Kidney glomerular epithelial cell (primary cell): Measurements from ENCODE around the gene RPS6KA1.

Experiments used
- DNase-seq: peaks from one replicate; lab custom pipeline; 2025; lab: John Stamatoyannopoulos, UW

The RPS6KA1 gene

DNA sequence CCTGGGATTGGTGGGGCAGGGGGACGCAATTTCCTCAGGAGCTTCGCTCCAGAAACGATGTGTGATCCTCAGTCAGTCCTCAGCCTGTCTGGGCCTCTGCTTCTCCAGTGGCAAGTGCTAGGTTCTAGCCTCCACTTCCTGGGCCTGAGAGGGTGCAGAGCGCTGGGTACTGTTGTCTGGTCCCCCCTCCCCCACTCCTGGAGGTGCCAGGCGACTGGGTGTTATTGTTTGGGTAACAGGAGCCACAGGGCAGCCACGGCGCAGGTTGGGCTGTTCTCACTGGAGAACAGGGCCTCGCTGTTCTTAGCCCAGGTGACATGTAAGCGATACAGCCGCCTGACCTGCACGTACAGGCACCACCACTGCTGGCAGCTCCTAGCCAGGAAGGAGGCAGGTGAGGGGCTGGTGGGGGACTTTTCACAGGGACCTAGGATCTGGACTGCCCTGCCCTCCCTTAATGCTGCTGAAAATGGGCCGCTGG, 2.1 kb downstream of the RPS6KA1 start:
- peak; percentile 6 for DNase-seq

DNA sequence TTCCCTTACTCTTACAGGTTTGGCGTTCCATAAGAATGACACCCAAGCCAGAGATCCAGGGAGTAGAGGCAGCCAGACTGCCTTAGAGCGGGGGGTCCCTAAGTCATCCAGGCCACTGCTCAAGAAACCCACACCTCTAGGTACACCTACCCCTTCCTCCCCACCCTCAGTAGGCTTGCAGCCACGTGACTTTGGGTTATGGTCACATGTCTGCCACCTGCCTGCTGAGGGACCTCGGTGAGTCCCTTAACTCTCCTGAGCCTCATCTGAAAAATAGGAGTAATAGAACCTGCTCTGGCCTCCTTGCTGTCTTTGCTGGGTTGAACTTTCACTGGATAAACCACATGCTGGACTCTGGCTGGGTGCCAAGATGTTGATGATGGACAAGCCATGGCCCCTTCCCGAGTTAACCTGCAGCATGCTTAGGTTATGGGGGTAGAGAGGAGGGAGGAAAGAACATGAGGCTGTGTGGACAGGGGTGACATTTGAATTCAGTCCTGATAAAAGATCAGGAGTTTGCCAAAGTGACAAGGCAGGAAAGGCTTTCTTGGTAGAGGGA, 4.5 kb downstream of the RPS6KA1 start:
- DNase-seq, result no peak

DNA sequence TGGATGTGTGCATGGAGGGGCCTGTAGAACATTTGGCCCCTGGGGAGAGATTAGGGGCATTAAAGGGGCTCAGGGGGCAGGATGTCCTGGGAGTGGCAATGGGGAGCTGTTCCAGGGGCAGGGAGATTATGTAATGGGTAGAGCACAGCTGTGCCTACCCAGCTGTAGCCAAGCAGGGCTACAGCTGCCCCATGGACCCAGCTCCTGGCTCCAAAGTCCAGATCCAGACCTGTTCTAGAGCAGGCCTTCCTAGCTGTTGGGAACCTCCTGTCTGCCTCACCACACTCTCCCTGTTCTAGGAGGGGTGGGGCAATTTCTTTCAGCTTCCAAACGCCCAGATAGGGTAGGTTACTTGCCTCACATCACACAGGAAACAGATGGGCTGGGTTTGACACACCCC, 5.6 kb downstream of the RPS6KA1 start:
- DNase-seq, result no peak

GRCh38 chr1:26536081-26536480, 6.5 kb downstream of the RPS6KA1 start:
- DNase-seq, result no peak

- no peak for DNase-seq
These were observed 7.0 kb downstream of the RPS6KA1 start for GRCh38 chr1:26536521-26536920.

- no peak for DNase-seq
These were observed 8.4 kb downstream of the RPS6KA1 start for GRCh38 chr1:26537951-26538352.

DNA sequence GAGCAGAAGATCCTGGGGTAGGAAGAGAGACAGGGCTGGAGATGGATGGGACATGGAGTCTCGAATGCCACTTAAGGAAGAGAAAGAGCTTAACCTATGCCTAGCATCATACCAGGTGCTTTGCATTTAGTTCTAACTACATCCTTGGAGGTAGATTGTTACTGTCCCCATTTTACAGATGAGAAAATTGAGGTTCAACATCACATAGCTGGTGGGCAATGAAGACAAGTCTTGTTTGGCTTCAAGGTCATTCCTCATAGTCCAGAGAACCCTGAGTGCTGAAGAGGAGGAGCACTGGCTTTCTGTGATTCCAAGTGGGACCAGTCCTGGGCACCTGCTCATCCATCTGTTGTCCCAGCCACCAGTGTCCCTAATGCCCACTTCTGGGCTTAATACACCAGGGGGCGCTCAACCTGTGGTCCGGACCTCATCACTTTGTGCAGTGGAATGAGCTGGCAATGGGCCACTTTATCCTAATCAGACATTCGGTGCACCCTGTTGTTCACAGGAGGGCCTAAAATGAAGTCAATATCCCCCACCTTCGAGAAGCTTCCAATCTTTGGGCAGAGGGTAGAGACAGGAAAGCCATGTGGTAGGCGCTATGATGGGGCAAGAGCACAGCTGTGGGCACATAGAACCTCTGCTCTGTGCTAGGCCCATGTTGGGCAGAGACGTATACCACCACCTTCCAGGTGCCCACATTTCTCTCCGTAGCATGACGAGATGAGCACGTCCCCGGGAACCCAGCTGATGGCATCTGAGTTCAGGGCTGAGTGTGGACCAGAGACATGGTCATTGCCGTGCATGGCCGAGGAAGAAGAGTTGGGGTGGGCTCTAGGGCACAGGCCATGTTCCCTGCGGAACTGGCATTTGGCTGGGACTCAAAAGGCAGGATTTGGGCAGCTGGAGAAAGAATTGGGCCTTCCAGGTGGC, 9.2 kb downstream of the RPS6KA1 start:
- no peak for DNase-seq

GRCh38 chr1:26539722-26540121, 10.2 kb downstream of the RPS6KA1 start:
- no peak for DNase-seq

DNA sequence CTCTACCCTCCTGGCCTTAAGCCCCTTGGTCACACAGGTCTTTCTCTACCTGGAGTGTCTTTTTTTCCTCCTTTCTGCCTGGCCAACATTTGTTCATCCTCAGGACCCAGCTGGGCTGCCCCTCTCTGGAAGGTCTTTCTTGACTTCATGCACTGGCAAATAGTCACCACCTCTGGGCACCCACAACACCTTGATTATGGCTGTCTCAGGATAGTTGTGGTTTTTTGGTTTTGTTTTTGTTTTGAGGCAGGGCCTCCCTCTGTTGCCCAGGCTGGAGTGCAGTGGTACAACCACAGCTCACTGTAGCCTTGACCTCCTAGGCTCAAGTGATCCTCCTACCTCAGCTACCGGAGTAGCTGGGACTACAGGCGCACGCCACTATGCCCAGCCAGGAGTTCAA, 10.8 kb downstream of the RPS6KA1 start:
- DNase-seq, result no peak

- no peak for DNase-seq
These were observed 11.9 kb downstream of the RPS6KA1 start for GRCh38 chr1:26541431-26541815.

GRCh38 chr1:26541816-26542711, 12.5 kb downstream of the RPS6KA1 start:
- DNase-seq, result no peak

GRCh38 chr1:26542771-26543451, 13.3 kb downstream of the RPS6KA1 start:
- no peak for DNase-seq

- no peak for DNase-seq
These were observed 13.9 kb downstream of the RPS6KA1 start for GRCh38 chr1:26543462-26543861.

DNA sequence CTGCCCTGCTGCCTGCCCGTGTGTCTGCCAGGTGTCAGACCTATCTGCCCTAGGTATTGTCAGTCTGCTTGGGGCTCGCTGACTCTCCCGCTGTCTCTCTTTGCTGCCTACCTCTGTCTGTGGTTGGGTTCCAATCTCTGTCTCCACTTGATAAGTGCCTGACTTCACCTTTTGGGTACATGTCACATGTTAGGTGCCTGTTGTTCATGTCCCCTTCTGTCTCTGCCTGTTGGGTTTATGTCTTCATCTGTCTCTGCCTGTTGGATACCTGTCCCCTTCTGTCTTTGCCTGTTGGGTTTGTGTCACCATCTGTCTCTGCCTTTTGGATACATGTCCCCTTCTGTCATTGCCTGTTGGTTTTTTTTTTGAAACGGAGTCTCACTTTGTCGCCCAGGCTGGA, 14.6 kb downstream of the RPS6KA1 start:
- no peak for DNase-seq

- no peak for DNase-seq
These were observed 16.4 kb downstream of the RPS6KA1 start for GRCh38 chr1:26545969-26546323.

- DNase-seq, result no peak
These were observed 16.8 kb downstream of the RPS6KA1 start for GRCh38 chr1:26546375-26546774.

- DNase-seq, result no peak
These were observed 17.3 kb downstream of the RPS6KA1 start for GRCh38 chr1:26546819-26547218.

GRCh38 chr1:26548841-26549240, 19.3 kb downstream of the RPS6KA1 start:
- DNase-seq, result no peak

- DNase-seq, result no peak
These were observed 21.4 kb downstream of the RPS6KA1 start for GRCh38 chr1:26550946-26551345.

DNA sequence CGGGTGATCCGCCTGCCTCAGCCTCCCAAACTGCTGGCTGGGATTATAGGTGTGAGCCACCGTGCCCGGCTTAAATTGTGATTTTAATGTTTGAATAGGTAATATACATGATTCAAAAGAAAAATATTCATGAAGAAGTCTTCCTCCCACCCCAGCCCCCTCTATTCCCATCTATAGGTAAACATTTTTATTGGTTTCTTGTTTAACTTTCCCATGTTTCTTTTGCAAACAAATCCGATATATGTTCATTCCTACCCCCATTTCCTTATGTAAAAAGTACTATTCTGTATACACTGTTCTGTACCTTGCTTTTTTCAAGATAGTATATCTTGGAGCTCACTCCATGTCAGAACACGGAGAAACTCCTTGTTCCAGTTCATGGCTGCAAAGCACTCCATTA, 23.2 kb downstream of the RPS6KA1 start:
- no peak for DNase-seq

DNA sequence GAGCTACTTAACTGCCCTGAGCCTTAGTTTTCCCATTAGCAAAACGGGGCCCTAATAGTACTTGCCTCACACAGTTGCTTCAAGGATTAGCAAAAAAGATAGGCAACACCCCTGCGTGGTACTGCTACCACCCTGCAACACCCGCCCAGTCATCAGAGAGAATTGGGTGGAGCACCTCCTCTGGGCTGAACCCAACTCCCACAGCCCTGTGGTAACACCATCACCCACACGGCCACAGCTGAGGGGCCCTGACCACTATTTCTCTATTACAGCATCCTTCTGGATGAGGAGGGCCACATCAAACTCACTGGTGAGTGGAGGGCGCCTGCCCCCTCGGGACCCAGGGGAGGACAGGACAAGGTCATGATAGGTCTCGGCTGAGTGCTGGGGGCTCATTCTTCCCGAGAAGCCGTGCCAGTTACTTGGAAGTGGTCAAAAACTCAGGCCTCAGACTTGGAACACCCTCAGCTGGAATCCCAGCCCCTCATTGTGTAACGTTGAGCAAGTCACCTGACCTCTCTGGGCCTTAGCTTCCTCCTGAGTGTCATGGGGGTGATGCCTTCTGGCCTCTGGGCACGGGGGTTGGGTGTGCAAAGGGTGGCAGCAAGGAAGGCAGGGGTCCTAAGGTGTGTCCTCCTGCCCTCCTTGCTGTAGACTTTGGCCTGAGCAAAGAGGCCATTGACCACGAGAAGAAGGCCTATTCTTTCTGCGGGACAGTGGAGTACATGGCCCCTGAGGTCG, 24.6 kb downstream of the RPS6KA1 start:
- no peak for DNase-seq
